Putamen (tissue), 1 donor: ENCODE measurements around the gene NPHS1.
"Not testable (repeated sequence)": the region's sequence is repeated elsewhere in the genome, so short reads cannot be mapped to it uniquely, and the experiment has no call there.

Source experiments
- DNase-seq: peaks from one replicate; pipeline ENCODE4 v3.0.0-alpha.2; 2016; ENCODE audit warnings: low spot score

Gene NPHS1

DNA sequence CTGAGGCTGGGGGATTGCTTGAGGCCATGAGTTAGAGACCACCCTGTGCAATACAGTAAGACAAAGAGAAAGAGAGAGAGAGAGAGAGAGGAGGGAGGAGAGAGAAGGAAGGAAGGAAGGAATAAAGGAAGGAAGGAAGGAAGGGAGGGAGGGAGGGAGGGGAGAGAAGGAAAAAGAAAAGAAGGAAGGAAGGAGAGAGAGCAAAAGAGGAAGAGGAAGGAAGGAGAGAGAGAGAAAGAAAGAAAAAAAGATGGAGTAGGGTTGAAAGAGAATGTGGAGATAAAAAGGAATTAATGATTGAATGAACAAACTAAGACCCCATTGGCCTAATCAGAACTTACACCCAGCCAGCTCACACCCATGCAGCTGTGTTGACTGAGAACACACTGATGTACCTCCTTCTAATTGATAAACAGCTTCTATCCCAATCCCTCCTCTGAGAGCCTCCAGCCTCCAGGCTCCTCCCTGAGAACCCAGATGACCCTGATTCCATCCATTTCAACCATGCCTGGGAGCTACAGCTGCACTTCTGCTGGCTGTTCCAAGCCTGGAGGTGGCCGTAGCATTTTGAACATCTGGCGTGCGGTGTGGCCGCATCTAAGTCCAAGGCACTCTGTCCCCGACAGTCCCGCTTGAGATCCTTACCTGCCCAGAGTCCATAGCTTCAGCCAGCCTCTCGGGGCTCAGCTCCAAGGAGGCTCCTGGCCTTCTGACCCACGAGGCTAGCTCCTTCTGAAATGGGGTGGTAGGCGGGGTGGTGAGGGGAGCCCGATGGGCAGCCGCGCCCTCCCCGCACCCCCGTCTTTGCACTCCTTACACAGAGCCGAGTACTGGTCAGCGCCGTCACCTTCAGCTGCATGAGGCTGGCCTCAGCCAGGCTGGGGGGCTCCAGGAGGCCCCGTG is 40.7 kb downstream of the NPHS1 start:
- DNase-seq: no peak

DNA sequence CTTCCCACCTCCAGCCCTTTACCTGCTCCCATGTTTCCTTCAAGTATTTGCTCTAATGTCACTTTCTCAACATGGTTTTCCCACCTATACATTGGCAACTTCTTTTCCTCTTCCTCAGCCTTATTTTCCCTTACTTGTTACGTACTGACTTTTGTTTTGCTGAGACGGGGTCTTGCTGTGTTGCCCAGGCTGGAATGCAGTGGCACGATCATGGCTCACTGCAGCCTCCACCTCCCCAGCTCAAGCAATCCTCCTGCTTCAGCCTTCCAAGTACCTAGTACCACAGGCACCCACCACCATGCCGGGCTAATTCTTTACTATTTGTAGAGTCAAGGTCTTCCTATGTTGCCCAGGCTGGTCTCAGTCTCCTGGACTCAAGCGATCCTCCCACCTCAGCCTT is 44.7 kb downstream of the NPHS1 start:
- no peak for DNase-seq

DNA sequence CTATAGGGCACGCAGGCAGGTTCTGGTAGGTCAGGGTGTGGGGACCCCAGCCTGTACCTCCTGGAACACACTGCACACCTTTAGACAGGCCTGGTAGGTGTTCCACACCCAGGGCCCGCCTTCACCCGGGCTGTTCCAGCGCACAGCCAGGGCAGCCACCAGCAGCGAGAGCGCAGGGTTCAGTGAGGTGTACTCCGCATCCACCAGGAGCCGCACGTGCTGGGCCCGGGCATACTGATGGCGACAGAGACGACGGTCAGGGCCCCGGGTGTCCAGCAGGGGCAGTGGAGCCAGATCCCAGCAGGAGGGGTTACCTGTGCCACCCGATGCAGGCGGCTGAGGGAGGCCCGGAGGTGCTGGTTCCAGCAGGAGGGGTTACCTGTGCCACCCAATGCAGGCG is 45.7 kb downstream of the NPHS1 start:
- DNase-seq: no peak

DNA sequence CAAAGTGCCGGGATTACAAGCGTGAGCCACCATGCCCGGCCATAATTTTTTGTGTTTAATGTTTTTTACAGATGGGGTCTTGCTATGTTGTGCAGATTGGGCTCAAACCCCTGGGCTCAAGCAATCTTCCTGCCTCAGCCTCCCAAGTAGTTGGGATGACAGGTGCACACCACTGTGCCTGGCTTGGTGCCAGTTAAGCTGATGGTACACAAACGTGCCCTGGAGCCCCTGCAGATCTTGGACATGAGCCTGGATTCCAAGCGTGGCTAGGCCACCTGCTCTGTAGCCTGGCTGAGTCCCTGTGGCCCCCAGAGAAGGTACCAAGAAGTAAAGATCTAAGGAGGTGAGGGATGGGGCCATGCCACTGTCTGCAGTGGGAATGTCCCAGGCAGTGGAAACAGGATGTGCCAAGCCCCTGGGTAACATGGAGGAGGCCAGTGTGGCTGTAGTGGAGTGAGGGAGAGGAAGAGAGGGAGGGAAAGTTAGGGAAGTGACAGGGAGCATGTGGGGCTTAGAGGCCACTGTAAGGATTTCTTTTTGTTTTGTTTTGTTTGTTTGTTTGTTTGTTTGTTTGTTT is 46.7 kb downstream of the NPHS1 start:
- no peak for DNase-seq

DNA sequence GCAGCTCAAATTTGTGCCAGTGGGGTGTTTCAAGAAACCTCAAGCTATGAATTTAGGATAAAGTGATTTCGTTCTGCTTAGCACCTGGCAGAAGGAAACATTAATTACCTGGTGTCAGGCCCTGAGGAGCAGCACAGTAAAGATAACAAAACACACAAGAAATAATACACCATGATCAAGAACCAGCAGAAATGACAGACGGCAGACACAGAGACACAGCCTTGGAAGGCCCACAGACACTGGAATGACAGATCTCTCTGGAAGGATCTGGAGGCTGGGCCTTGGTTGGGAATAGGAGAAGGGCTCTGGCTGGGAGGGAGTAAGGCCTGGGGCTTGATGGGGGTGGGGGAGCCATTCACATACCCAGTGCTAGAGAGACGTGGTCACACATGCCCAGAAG is 50.5 kb downstream of the NPHS1 start:
- DNase-seq: no peak

DNA sequence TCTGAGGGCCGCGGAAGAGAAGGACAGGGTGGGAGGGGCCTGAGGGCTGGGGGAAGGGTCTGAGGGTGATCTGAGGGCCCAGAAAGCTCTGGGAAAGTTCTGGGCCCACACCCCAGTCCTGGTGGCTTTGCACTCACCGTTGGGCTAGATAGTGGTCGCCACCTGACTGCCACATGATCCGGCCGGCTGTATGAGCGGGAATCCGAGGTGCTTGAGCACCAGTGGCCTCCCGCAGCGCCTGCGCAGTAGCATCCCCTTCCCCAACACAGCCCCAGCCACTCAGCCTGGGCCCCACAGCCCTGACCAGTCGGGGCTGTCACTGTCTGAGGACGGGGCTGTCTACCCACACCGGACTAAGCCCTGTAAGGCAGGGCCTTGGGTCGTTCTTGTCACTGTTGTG is 54.6 kb downstream of the NPHS1 start:
- no peak for DNase-seq

DNA sequence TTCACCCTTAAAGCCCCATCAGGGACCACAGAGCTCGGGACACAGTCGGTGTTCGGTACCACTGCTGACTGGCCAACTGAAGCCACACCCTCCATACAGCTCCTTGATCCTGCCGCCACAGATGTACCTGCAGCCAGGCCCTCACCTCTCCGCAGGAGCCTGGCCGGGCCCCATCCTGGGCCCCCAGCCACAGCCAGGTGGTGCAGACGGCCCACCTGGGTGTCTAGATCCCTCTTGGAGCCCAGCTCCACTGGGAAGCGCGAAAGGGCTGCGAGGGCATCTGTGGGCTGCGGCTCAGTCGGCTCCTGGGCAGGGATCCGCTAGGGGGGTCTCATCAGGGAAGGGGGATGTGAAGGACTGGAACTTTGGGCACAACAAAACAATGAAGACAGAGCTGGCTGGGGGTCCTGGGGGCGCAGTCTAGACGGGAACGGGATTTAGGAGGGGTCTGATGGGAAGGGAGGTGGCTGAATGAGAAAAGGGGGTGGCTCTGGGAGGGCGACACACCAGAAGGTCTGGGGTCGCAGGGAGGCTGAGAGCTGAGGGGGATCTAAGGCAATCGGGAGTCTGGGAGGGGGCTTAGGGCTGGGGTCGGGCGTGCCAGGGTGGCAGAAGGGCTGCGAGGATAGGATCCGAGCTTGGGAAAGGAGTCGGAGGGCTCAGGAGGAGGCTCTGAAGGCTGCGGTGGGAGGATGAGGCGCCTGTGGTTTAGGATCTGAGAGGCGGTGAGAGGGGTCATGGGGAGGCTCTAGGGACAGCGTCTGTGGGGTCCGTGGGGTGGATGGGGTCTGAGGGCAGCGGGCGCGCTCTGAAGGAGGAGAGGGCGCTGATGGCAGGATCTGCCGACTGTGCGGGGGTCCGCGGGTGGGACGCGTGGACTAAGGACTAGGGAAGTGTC is 55.4 kb downstream of the NPHS1 start:
- no peak for DNase-seq

DNA sequence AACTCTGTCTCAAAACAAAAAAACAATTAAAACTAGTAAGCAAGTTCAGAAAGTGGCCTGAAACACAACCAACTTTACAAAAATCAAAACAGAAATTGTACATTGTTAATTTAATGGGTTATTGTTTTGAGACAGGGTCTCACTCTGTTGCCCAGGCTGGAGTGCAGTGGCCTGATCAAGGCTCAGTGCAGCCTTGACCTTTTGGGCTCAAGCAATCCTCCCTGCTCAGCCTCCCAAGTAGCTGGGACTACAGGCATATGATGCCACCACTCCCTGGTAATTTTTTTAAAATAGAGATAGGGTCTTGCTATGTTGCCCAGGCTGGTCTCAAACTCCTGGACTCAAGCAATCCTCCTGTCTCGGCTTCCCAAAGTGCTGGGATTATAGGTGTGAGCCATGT is 56.7 kb downstream of the NPHS1 start:
- DNase-seq: not testable (repeated sequence)

DNA sequence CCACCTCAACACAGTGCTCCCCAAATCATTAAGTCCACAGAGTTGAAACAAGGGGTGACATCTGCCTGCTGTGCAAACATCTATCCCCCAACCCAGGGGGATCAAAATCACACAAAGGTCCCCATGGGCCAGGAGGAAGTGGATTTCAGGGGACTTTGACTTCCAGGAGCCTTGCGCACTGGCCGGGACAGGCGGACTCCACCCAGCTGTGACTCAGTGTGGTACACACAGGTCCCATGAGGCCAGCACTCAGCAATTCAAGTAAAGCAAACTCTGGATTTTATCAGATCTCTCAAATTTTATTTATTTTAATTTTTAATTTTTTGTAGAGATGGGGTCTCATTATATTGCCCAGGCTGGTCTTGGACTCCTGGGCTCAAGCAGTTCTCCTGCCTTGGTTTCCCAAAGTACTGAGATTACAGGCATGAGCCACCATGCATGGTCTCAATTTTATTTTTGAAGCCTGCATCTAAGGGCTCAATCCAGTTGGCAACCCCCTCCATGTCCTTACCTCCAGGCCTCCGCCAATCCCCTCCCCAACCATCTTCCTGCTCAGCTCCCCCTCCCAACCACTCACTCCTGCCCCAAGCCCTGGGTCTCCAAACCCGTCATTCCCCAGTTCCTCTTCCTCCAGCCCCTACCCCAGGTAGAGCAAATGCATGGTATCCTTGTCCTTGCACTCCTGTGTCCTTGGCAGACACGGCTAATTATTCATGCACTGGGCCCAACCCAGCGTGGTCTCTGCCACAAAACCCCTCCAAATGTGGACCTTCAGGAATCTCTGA is 58.7 kb downstream of the NPHS1 start:
- no peak for DNase-seq

DNA sequence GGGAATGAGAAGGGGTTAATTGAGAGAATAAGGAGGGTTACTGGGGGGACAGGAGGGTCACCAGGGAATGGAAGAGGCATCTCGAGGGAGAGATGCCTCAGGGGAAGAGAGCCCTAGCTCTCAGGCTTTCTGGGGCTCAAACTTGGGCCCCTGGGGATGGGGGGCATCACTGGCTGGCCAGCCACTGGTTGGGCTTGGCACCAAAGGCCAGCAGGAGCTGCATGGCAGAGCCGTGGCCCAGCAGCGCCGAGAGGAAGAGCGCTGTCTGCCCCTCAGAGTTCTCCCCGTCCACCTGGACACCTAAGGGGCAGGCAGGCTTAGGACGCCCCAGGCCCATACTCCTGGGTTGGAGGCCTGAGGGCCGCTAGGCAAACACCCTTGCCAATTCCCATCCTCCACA is 59.4 kb downstream of the NPHS1 start:
- no peak for DNase-seq

DNA sequence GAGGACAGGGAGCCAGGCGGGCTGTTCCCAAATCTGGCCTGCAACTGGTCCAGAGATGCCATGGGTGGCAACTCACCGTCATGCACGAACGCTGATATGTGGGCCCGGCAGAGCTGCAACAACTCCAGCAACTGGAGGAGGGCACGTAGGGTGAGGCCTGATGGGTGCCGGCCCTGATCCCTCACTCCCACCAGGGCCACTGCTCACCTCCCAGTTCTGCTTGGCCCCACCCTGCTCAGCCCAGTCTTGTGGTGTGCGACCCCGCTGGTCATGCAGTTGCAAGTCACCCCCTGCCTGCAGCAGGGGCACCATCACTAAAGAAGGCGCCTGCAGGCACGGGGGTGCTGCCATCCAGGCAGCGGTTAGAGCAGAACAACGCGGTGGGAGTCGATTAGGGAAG is 60.0 kb downstream of the NPHS1 start:
- DNase-seq: no peak

DNA sequence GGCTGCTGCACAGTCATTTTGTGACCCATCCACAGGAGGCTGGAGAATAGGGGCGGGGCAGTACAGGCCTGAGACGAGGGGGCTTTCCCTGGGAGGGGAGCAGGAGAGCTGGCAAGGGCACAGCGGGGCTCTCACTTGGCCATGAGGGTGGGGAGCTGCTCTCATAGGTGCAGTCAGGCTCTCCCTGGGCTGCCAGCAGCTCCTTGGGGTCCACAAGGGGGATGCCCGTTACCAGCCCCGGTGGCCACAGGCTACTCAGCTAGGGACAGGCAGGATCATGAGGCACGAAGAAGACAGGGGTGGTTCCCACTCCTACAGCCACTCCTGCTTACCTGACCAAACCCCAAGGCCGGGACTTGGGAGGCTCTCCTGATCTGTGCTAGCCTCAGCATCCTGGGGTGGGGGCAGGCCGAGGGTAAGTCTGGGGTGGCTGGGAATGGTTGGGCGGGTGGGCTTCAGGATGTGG is 60.5 kb downstream of the NPHS1 start:
- no peak for DNase-seq

DNA sequence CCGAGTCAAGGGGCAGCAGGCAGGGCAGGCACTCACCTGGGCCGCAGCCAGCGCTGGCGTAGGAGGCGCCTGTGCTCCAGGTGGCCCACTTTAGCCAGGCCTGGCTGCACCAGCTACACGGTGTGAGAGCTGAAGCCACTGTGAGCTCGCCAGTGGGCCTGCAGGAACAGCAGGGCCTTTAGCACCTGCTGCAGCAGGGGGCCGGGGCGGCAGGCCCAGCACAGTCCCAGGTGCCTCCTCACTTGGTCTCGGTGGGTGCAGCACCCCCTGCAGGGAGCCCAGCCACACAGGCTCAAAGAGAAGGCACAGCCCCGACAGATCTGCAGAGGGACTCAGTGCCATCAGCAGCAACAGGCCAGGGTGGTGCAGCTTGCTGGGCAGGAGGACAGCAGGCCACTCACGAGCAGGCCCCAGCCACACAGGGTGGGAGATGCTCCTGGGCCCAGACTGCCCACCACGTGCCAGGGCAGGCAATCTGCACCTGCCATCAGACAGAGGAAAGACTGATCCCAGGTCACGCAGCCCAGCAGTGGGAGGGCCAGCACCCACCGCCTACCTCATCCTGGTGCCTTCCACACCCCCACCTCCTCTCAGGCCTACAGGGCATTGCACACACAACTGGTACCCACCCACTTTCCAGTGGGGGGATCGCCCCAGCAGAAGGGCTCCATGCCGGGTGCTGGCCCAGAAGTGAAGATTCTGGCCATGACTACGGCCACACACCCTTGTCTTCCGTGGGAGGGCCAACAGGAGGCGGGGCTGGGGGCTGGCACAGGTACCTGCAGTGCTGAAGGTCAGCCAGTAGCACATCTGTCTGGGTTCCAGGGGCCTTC is 61.1 kb downstream of the NPHS1 start:
- no peak for DNase-seq

DNA sequence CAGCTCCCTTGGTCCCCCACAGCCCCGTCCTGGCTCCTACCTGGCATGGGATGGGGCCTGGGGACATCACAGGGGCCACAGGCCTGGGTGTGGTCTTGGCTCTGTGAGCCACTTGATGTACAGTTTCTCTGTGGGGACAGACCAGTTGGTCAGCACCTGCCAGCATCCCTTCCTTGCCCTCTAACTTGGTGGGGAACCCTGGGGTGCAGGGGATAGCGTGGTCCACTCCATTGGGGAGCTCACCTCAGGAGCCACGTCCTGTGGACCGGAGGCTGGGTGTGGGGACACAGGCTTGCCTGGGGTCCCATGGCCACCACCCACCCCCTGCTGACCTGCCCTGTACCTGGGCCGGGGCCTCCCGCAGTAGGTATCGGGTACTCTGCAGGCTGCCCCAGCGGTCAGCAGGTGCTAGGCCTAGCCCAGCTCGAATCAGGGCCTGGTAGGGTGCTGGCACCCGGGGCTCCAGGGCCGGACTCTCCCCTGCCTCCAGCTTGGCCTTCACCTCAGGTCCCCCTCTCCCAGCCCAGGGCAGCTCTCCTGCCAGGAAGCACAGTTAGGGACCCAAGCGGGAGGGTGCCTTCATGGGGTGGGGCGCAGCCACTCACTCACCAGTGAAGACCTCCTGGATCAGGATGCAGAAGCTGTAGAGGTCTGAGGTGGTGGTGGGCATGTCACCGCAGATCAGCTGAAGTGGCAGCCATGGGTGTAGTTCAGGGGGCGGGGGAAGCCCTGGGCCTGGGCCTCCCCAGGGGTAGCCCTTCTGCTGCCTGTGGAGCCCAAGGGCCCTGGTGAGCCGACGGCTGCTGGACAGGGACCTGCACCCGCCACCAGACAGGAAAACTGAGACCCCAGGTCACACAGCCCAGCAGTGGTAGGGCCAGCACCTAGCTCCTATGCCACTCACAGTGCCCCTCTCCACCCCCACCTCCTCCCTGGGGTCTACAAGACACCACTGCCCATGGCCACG is 62.0 kb downstream of the NPHS1 start:
- no peak for DNase-seq

DNA sequence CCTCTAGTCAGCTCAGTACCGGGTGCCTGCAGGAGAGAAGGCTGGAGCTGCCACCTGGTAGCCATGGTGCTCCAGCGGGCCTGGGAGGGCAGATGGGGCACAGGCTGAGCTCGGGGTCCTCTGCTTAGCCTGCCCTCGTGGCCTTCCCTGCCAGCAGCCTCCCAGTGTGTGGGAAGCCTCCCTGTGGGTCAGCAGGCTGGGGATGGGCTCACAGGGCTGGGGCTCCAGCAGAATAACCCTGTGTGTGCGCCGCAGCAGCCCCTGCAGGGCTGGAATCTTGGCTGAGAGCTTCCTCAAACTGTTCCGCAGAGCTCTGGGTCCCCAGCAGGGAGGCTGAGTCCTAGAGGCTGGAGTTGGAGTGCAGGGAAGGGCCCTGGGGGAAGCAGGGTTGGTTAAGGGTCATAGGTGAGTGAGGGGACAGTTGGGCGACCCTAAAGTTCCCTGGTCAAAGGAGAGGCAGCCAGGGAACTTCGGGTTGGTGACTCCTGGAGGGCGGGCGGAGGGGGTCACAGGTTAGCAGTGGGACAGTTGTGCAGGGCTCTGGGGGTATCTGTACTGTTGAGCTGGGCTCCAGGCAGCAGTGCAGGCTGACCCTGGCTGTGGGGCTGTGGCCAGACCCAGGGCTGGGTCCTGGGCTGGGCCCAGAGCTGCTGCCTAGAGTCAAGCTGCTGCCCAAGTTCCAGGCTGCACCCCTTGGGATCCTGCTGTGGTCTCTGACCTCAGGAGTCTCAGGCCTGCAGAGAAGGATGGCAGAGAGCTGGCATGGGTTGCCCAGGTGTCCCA is 62.9 kb downstream of the NPHS1 start:
- no peak for DNase-seq

DNA sequence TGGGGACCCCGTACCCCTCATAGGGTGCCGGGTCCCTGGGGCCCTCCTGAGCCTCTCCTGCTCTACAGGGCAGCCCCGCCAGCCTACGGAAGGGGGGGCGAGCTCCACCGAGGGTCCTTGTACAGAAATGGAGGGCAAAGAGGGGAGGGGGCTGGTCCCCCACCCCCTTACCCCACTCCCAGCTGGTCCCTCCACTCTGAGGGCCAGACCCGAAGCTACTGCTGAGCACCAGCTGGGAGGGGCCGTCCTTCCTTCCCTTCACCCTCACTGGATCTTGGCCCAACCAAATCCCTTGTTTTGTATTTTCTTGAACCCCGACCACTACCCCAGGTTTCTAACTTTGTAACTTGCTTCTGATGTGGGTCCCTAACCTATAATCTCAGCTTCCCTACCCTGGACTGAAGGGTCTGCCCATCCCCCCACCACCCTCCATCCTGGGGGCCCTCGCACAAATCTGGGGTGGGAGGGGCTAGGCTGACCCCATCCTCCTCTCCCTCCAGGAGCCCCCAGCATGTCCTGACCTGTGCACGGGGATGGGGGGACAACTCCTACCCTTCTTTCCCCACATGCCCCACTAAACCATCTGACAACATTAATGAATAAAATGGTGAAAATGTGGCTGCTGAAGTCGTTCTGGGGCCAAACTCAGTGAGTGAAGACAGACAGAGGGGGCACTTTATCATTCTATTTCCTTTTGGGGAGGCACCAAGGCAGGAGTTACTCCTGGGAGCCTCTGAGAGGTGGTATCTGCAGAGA is 63.9 kb downstream of the NPHS1 start:
- no peak for DNase-seq

DNA sequence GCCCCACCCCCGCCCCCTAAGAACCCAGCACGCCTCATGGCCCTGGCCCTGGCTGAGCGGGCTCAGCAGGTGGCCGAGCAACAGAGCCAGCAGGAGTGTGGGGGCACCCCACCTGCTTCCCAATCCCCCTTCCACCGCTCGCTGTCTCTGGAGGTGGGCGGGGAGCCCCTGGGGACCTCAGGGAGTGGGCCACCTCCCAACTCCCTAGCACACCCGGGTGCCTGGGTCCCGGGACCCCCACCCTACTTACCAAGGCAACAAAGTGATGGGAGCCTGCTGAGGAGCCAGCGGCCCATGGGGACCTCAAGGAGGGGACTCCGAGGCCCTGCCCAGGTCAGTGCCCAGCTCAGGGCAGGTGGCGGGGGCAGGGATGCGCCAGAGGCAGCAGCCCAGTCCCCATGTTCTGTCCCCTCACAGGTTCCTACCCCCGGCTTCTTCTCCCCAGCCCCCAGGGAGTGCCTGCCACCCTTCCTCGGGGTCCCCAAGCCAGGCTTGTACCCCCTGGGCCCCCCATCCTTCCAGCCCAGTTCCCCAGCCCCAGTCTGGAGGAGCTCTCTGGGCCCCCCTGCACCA is 65.0 kb downstream of the NPHS1 start:
- DNase-seq: no peak
